GM19468 (cell line): ENCODE measurements around the gene PLEKHA4.
"Not testable (repeated sequence)": the region's sequence is repeated elsewhere in the genome, so short reads cannot be mapped to it uniquely, and the experiment has no call there.

Source experiments
- ATAC-seq: cut with Tn5 transposase; IDR thresholded peaks from one replicate; pipeline ENCODE4 v1.9.1; 2021; ENCODE audit warnings: mild to moderate bottlenecking, moderate library complexity, moderate number of reproducible peaks; ENCODE audit not compliant: unreplicated experiment; ENCODE audit errors: extremely low read depth

Gene PLEKHA4

GRCh38 chr19:48867123-48867745 lies 1.2 kb downstream of the PLEKHA4 start:
- no peak for ATAC-seq

- no peak for ATAC-seq
Measured at GRCh38 chr19:48866692-48867091, 1.7 kb downstream of the PLEKHA4 start.

GRCh38 chr19:48862827-48863226 lies 5.6 kb downstream of the PLEKHA4 start:
- no peak for ATAC-seq

GRCh38 chr19:48861313-48861712 lies 7.1 kb downstream of the PLEKHA4 start:
- ATAC-seq, result no peak

GRCh38 chr19:48859711-48860572 lies 8.5 kb downstream of the PLEKHA4 start:
- no peak for ATAC-seq

- ATAC-seq, result no peak
Measured at GRCh38 chr19:48858984-48859710, 9.3 kb downstream of the PLEKHA4 start.

GRCh38 chr19:48856921-48857320 lies 11.5 kb downstream of the PLEKHA4 start:
- ATAC-seq, result no peak

GRCh38 chr19:48854103-48854502 lies 14.3 kb downstream of the PLEKHA4 start:
- no peak for ATAC-seq

GRCh38 chr19:48853483-48853882 lies 14.9 kb downstream of the PLEKHA4 start:
- ATAC-seq, result no peak

GRCh38 chr19:48852292-48852691 lies 16.1 kb downstream of the PLEKHA4 start:
- no peak for ATAC-seq

- ATAC-seq, result not testable (repeated sequence)
Measured at GRCh38 chr19:48846659-48847058, 21.8 kb downstream of the PLEKHA4 start.

GRCh38 chr19:48845384-48845783 lies 23.0 kb downstream of the PLEKHA4 start:
- ATAC-seq, result no peak

- no peak for ATAC-seq
Measured at GRCh38 chr19:48844472-48844871, 23.9 kb downstream of the PLEKHA4 start.

GRCh38 chr19:48842789-48843162 lies 25.6 kb downstream of the PLEKHA4 start:
- no peak for ATAC-seq

GRCh38 chr19:48841571-48841970 lies 26.8 kb downstream of the PLEKHA4 start:
- ATAC-seq, result no peak

GRCh38 chr19:48841047-48841446 lies 27.4 kb downstream of the PLEKHA4 start:
- no peak for ATAC-seq

- no peak for ATAC-seq
Measured at GRCh38 chr19:48837687-48838086, 30.7 kb downstream of the PLEKHA4 start.

GRCh38 chr19:48837051-48837524 lies 31.3 kb downstream of the PLEKHA4 start:
- no peak for ATAC-seq

GRCh38 chr19:48836089-48837017 lies 32.1 kb downstream of the PLEKHA4 start, which contains the start of gene HSD17B14:
Gene HSD17B14, minus strand, starts transcription at chr19:48836491. Its CDS starts 80 bp downstream, at chr19:48836411.
- no peak for ATAC-seq

- no peak for ATAC-seq
Measured at GRCh38 chr19:48835734-48836088, 32.7 kb downstream of the PLEKHA4 start.
